Measurements from ENCODE around the gene PLD3.

Gene PLD3

GRCh38 chr19:40315812-40316470 lies 32.6 kb upstream of the PLD3 start:
- TF ChIP-seq POLR2A (IDR thresholded peaks at IDR 0.05; ENCODE audit: extremely low read depth, insufficient read length) (no peak), CTCF (IDR thresholded peaks at IDR 0.05; ENCODE audit: low read depth, low read length) (no peak), MYC (IDR thresholded peaks at IDR 0.05; ENCODE audit: low read depth, low read length) (no peak), MAX (IDR thresholded peaks at IDR 0.05; ENCODE audit: low read depth, low read length) (no peak)
- H3K4me3 ChIP-seq (ENCODE audit: low read depth, low read length), result no peak overlapping the region
- no peak for DNase-seq (ENCODE audit: low read depth)

GRCh38 chr19:40317338-40317737 lies 31.2 kb upstream of the PLD3 start:
- DNase-seq (ENCODE audit: low read depth), result no peak
- H3K4me3 ChIP-seq (ENCODE audit: low read depth, low read length), result no peak overlapping the region
- TF ChIP-seq MYC (IDR thresholded peaks at IDR 0.05; ENCODE audit: low read depth, low read length), result no peak

GRCh38 chr19:40320558-40320935 lies 27.9 kb upstream of the PLD3 start:
- TF ChIP-seq MYC (IDR thresholded peaks at IDR 0.05; ENCODE audit: low read depth, low read length) (no peak), MAX (IDR thresholded peaks at IDR 0.05; ENCODE audit: low read depth, low read length) (no peak), POLR2A (IDR thresholded peaks at IDR 0.05; ENCODE audit: extremely low read depth, insufficient read length) (no peak), CTCF (IDR thresholded peaks at IDR 0.05; ENCODE audit: low read depth, low read length) (no peak)
- no peak for DNase-seq (ENCODE audit: low read depth)
- H3K4me3 ChIP-seq (ENCODE audit: low read depth, low read length), result no peak overlapping the region

- TF ChIP-seq MYC (IDR thresholded peaks at IDR 0.05; ENCODE audit: low read depth, low read length), result no peak
- TF ChIP-seq CTCF (IDR thresholded peaks at IDR 0.05; ENCODE audit: low read depth, low read length), result no peak
- TF ChIP-seq MAX (IDR thresholded peaks at IDR 0.05; ENCODE audit: low read depth, low read length), result no peak
- no peak for TF ChIP-seq POLR2A (IDR thresholded peaks at IDR 0.05; ENCODE audit: extremely low read depth, insufficient read length)
- DNase-seq (ENCODE audit: low read depth), result no peak
- H3K4me3 ChIP-seq (ENCODE audit: low read depth, low read length), result no peak overlapping the region
Measured at GRCh38 chr19:40321076-40321475, 27.4 kb upstream of the PLD3 start.

- H3K4me3 ChIP-seq (ENCODE audit: low read depth, low read length), result no peak overlapping the region
- no peak for TF ChIP-seq CTCF (IDR thresholded peaks at IDR 0.05; ENCODE audit: low read depth, low read length)
- no peak for TF ChIP-seq POLR2A (IDR thresholded peaks at IDR 0.05; ENCODE audit: extremely low read depth, insufficient read length)
- TF ChIP-seq MAX (IDR thresholded peaks at IDR 0.05; ENCODE audit: low read depth, low read length), result no peak
- TF ChIP-seq MYC (IDR thresholded peaks at IDR 0.05; ENCODE audit: low read depth, low read length), result no peak
Measured at GRCh38 chr19:40321566-40322270, 26.8 kb upstream of the PLD3 start.

GRCh38 chr19:40322271-40322610 lies 26.3 kb upstream of the PLD3 start:
- TF ChIP-seq MAX (IDR thresholded peaks at IDR 0.05; ENCODE audit: low read depth, low read length), result no peak
- no peak for TF ChIP-seq CTCF (IDR thresholded peaks at IDR 0.05; ENCODE audit: low read depth, low read length)
- TF ChIP-seq MYC (IDR thresholded peaks at IDR 0.05; ENCODE audit: low read depth, low read length), result no peak
- TF ChIP-seq POLR2A (IDR thresholded peaks at IDR 0.05; ENCODE audit: extremely low read depth, insufficient read length), result no peak
- DNase-seq (ENCODE audit: low read depth), result no peak
- no peak overlapping the region for H3K4me3 ChIP-seq (ENCODE audit: low read depth, low read length)

More at GRCh38 chr19:40321566-40322270, 26.8 kb upstream of the PLD3 start:
- DNase-seq (ENCODE audit: low read depth), result no peak
